ENCODE measurements around the gene TMEM63A.

Gene TMEM63A

GRCh38 chr1:225875044-225875815 is 7.0 kb downstream of the TMEM63A start:
- no peak for DNase-seq (ENCODE audit: low read depth, low spot score)
- H3K4me3 ChIP-seq (ENCODE audit: low read depth, low read length) = no peak overlapping the region
- in situ Hi-C loops (cut with HindIII; ENCODE audit: low sequenced_read_pairs) = no loop called here
- no peak for TF ChIP-seq CTCF (IDR thresholded peaks at IDR 0.05; ENCODE audit: low read depth, low read length)

- in situ Hi-C loops (cut with HindIII; ENCODE audit: low sequenced_read_pairs) = no loop called here
- no peak for TF ChIP-seq CTCF (IDR thresholded peaks at IDR 0.05; ENCODE audit: low read depth, low read length)
- no peak overlapping the region for H3K4me3 ChIP-seq (ENCODE audit: low read depth, low read length)
- DNase-seq (ENCODE audit: low read depth, low spot score) = no peak
Observed at GRCh38 chr1:225874431-225874830, 7.7 kb downstream of the TMEM63A start.

- H3K4me3 ChIP-seq (ENCODE audit: low read depth, low read length) = no peak overlapping the region
- no peak for DNase-seq (ENCODE audit: low read depth, low spot score)
- TF ChIP-seq CTCF (IDR thresholded peaks at IDR 0.05; ENCODE audit: low read depth, low read length) = no peak
- in situ Hi-C loops (cut with HindIII; ENCODE audit: low sequenced_read_pairs) = no loop called here
Observed at GRCh38 chr1:225873281-225873850, 8.8 kb downstream of the TMEM63A start.

- DNase-seq (ENCODE audit: low read depth, low spot score) = no peak
- no peak for TF ChIP-seq CTCF (IDR thresholded peaks at IDR 0.05; ENCODE audit: low read depth, low read length)
- in situ Hi-C loops (cut with HindIII; ENCODE audit: low sequenced_read_pairs) = no loop called here
- H3K4me3 ChIP-seq (ENCODE audit: low read depth, low read length) = no peak overlapping the region
Observed at GRCh38 chr1:225872075-225872430, 10.1 kb downstream of the TMEM63A start.

GRCh38 chr1:225871359-225872074 is 10.7 kb downstream of the TMEM63A start:
- DNase-seq (ENCODE audit: low read depth, low spot score) = no peak
- no peak for TF ChIP-seq CTCF (IDR thresholded peaks at IDR 0.05; ENCODE audit: low read depth, low read length)
- in situ Hi-C loops (cut with HindIII; ENCODE audit: low sequenced_read_pairs) = no loop called here
- H3K4me3 ChIP-seq (ENCODE audit: low read depth, low read length) = no peak overlapping the region

- no peak for DNase-seq (ENCODE audit: low read depth, low spot score)
- in situ Hi-C loops (cut with HindIII; ENCODE audit: low sequenced_read_pairs) = no loop called here
- no peak for TF ChIP-seq CTCF (IDR thresholded peaks at IDR 0.05; ENCODE audit: low read depth, low read length)
- no peak overlapping the region for H3K4me3 ChIP-seq (ENCODE audit: low read depth, low read length)
Observed at GRCh38 chr1:225870911-225871310, 11.3 kb downstream of the TMEM63A start.

Data from astrocyte of the spinal cord (primary cell).